ENCODE results near the gene TGFB1.

GRCh38 chr19:41327076-41327575, 26.6 kb downstream of the TGFB1 start:
- no peak for TF ChIP-seq YY1 (IDR thresholded peaks at IDR 0.05; ENCODE audit: insufficient read depth, insufficient read length)
- TF ChIP-seq SUZ12 (IDR thresholded peaks at IDR 0.05; ENCODE audit: extremely low read depth, insufficient read depth, insufficient read length) = no peak

All from NT2/D1 (cell line).